Astrocyte of the spinal cord (primary cell): Measurements from ENCODE around the gene CTNNB1.

Source experiments
- DNase-seq: peaks from one replicate; pipeline ENCODE4 v3.0.0; 2011; ENCODE audit warnings: low read depth, low spot score
- H3K4me3 ChIP-seq: 2 replicates; pipeline ENCODE4 v1.5.1; 2011; ENCODE audit warnings: low read depth, mild to moderate bottlenecking, low read length, moderate library complexity
- in situ Hi-C: cut with HindIII; loops from 2 replicates; pipeline ENCODE4 v1.10.0; 2017; ENCODE audit warnings: low sequenced_read_pairs
- TF ChIP-seq, protein P1 (sequence below): IDR thresholded peaks from 2 replicates; pipeline ENCODE4 v1.5.1; 2012; ENCODE audit warnings: low read depth, mild to moderate bottlenecking, low read length, inconsistent platforms

Gene CTNNB1

DNA sequence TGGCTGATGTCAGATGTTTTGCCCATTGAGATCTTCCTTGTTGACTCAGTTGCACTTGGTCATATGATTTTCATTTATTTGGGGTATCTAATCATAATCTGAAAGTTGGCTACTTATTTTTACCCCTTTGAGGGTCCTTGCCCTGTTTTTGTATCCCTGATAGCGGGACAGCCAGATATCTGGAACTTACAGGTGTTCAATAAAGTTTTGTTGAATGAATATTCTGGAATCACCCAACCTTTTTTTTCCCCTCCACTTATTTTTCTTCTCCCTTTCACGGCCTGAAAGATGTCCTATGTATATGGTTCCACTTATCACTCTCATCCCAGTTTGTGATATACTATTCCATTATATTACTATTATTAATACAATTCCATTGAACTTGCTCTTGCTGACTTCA, 12.8 kb downstream of the CTNNB1 start:
- in situ Hi-C loops: no loop called here
- DNase-seq: no peak
- TF ChIP-seq, protein P1, sequence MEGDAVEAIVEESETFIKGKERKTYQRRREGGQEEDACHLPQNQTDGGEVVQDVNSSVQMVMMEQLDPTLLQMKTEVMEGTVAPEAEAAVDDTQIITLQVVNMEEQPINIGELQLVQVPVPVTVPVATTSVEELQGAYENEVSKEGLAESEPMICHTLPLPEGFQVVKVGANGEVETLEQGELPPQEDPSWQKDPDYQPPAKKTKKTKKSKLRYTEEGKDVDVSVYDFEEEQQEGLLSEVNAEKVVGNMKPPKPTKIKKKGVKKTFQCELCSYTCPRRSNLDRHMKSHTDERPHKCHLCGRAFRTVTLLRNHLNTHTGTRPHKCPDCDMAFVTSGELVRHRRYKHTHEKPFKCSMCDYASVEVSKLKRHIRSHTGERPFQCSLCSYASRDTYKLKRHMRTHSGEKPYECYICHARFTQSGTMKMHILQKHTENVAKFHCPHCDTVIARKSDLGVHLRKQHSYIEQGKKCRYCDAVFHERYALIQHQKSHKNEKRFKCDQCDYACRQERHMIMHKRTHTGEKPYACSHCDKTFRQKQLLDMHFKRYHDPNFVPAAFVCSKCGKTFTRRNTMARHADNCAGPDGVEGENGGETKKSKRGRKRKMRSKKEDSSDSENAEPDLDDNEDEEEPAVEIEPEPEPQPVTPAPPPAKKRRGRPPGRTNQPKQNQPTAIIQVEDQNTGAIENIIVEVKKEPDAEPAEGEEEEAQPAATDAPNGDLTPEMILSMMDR: no peak
- H3K4me3 ChIP-seq: no peak overlapping the region

DNA sequence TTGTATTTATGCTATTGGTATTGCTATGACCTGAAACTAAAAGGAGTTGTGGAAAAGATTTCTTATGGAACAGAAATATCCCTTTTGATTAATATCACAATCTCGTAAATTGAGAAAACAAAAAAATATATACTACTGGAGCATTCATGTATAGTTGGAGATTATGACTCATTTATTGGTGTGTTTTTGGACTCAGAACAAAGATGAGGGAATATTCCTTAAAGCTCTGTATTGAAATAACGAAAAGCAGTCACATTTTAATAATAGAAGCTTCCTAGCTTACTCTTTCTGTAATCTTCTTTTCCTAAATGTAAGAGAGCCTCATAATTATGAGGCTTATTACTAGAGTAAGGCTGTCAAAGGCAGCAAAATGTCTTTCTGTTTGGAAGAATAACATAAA, 14.3 kb downstream of the CTNNB1 start:
- in situ Hi-C loops: no loop called here

DNA sequence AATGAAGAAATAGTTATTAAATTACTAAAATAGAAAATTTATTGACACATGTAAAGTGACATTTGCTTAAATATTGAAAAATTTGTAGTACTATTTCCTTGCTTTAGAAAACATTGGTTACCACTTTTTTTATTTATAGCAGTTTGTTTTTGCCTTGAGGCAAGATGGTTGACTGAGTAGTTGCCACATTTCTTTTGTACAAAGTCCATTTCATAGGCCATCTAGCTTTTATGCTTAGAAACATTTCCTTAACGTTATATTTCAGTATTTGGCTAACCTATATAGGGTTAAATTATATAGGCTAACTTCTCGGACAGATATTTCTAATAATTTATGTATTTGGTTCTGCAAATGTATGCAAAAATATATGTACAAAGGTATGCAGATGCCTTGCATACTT, 17.1 kb downstream of the CTNNB1 start:
- in situ Hi-C loops: no loop called here
- no peak for DNase-seq
- TF ChIP-seq, protein P1: no peak
- H3K4me3 ChIP-seq: no peak overlapping the region

More for the DNA sequence above, 14.3 kb downstream of the CTNNB1 start:
- DNase-seq: no peak
- TF ChIP-seq, protein P1: no peak
- H3K4me3 ChIP-seq: no peak overlapping the region

DNA sequence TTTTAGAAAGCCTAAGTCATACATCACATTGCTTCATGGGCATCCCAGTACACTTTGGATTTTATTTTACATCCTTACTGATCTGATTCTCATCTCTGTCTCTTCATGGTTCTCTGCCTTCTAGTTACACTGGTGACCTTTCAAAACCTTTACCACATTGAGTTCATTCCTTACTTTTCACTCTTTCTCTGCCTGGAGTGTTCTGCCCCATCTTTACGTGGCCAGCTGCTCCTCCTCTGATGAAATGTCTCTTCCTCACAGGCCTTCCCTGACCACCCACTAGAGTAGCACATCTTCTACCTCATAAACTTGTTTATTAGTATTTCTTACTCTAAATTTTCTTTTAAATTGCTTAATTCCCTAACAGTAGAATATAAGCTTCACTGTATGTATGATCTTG, 17.7 kb downstream of the CTNNB1 start:
- TF ChIP-seq, protein P1: no peak
- in situ Hi-C loops: no loop called here
- no peak overlapping the region for H3K4me3 ChIP-seq
- no peak for DNase-seq

DNA sequence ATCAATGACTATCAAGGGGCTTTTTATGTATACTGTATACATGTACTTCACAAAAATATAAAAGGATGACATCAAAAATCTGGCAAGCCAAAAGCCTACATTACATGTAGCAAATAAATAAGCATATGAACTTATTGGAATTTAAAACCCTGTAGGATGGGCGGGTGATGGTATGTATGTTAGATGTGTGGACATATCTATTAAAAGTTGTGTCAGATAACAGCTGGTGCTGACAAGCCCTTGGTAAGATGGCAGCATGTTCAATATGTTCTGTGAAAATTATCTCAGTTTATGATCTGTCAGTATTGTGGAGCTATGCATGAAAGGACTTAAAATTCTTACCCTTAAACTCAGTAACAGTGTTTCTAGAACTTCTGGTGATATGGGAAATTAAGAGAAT, 20.1 kb downstream of the CTNNB1 start:
- in situ Hi-C loops: no loop called here
- H3K4me3 ChIP-seq: no peak overlapping the region
- DNase-seq: no peak
- TF ChIP-seq, protein P1: no peak

DNA sequence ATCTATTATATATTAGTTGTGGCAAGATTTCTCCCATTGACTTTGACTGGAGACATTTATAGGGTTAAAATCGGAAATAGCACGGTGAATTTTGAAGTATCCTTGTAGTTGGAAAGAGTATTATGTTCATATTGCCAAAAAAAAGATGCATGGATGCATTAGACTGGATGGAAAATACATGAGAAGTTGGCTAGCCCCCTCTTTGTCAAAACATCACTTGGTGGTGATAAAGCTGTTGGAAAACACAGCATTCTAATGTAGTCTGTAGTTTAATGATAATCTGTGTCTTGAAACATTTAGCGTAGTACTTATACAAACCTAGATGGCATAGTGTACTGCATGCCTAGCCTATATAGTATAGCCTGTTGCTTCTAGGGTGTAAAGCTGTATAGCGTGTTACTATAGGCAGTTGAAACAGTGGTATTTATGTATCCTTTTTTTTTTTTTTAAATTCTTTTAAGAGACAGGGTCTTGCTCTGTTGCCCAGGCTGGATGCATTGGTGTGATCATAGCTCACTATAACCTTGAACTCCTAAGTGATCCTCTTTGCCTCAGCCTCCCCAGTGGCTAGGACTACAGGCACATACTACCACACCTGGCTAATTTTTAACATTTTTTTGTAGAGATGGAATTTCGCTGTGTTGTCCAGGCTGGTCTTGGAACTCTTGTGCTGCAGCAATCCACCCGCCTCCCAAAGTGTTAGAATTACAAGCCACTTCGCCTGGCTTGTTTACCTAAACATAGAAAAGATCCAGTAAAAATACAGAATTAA, 21.8 kb downstream of the CTNNB1 start:
- DNase-seq: no peak
- TF ChIP-seq, protein P1: no peak
- H3K4me3 ChIP-seq: no peak overlapping the region
- in situ Hi-C loops: no loop called here
